SH-SY5Y (cell line): Measurements from ENCODE around the gene TOM1L2.

Experiments
- GATA2 ChIP-seq: IDR thresholded peaks from 2 replicates; pipeline ENCODE4 v1.6.1; 2011; ENCODE audit warnings: mild to moderate bottlenecking, low read depth, low read length
- GATA3 ChIP-seq: IDR thresholded peaks from 2 replicates; pipeline ENCODE4 v1.6.1; 2011; ENCODE audit warnings: low read depth, mild to moderate bottlenecking, low read length, moderate library complexity

DNA sequence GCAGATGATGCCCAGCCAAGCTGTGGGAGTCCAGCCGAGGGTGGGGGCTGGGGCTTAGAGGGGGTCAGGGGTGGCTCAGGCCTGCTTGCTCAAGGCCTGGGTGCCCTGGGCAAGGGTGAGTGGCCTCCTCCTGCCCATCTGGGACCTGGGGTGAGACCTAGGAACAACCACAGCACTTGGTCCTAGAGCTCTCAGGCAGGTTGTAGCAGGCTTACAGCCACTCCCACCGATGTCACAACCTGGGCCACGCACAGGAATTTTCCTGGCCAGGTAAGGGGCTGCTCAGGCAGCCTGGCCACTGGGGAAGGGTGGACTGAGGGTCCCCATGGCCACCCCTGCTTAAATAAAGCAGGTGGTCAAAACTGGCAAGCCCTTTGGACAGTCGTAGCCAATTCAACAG is 129.1 kb downstream of the TOM1L2 start:
- TF ChIP-seq GATA3 = no peak
- TF ChIP-seq GATA2 = no peak
